DLD1 (cell line): ENCODE measurements around the gene INPP5B.

Experiments used
- in situ Hi-C: cut with HindIII; loops from 2 replicates; pipeline ENCODE4 v1.10.0; 2017; ENCODE audit warnings: low sequenced_read_pairs

INPP5B gene

DNA sequence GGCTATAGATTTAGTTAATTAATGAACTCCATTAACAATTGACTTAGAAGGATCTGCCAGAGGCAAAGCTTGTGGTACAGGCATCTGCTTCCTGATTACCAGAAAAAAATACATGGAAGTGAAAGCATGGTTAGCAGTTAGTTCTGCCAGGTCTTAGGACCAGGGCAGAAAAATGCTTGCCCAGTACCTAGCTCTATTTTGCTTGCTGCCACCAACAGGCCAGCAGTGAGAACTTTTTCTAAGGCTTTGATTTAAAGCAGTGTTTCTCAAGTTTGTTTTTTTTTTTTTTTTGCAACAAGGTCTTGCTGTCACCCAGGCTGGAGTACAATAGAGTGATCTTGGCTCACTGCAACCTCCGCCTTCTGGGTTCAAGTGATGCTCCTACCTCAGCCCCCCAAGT lies 71.0 kb downstream of the INPP5B start:
- in situ Hi-C loops: no loop called here

- in situ Hi-C loops: no loop called here
Observed at GRCh38 chr1:37872692-37873091, 74.2 kb downstream of the INPP5B start.

DNA sequence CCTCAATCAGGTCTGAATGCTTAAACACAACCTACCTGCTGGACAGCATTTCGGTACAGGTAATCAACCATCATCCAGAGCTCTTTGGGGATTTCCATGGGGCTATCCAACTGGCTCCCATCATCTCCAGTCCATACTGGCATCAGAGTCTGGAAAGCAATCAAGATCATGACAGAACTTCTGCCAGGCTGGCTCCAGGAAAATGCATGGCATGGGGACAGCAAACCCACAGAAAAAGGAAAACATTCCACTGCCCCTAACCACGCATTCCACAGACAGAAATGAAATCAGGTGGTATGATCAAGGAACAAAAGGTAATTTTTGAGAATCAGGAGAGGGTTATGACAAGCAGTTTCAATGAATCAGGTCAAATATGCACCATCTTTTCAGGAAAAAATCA lies 78.4 kb downstream of the INPP5B start:
- in situ Hi-C loops: no loop called here

- in situ Hi-C loops: no loop called here
Observed at GRCh38 chr1:37867784-37868183, 79.1 kb downstream of the INPP5B start.

- in situ Hi-C loops: no loop called here
Observed at GRCh38 chr1:37866491-37866890, 80.4 kb downstream of the INPP5B start.

GRCh38 chr1:37865348-37866120 lies 81.3 kb downstream of the INPP5B start:
- in situ Hi-C loops: no loop called here

DNA sequence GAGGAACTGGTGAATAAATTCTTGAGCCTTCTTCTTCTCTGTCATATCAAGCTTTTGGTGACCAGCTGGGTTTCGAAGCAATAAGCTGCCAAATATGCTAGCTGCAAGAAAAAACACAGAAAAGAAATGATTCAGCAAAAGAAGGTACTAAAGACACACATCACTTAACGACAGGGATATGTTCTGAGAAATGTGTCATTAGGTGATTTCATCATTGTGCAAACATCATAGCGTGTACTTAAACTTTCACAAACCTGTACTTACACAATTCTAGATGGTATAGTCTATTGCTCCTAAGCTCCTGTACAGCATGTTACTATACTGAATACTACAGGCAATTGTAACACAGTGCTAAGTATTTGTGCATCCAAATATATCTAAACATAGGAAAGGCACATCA lies 84.5 kb downstream of the INPP5B start:
- in situ Hi-C loops: no loop called here

DNA sequence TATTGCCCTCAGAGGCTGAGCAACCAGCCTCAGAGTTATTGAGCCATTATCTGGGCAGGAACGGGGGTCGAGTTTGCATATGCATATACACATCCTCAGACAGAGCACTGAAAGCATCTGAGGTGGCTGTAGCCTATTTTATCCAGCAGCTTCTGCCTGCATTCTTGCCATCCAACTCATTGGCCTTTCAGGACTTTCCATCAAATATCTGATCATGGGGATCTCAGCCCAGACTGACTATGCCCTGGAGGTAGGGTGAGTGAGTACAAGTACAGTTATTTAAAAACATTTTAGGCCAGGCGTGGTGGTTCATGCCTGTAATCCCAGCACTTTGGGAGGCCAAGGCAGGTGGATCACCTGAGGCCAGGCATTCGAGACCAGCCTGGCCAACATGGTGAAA lies 85.7 kb downstream of the INPP5B start:
- in situ Hi-C loops: no loop called here

- in situ Hi-C loops: no loop called here
Observed at GRCh38 chr1:37860346-37860666, 86.5 kb downstream of the INPP5B start.

- in situ Hi-C loops: no loop called here
Observed at GRCh38 chr1:37859507-37860345, 87.1 kb downstream of the INPP5B start, which contains the start of gene MTF1. Gene MTF1 (minus strand): TSS chr1:37859592. CDS start chr1:37857658, 1,934 bp downstream.

DNA sequence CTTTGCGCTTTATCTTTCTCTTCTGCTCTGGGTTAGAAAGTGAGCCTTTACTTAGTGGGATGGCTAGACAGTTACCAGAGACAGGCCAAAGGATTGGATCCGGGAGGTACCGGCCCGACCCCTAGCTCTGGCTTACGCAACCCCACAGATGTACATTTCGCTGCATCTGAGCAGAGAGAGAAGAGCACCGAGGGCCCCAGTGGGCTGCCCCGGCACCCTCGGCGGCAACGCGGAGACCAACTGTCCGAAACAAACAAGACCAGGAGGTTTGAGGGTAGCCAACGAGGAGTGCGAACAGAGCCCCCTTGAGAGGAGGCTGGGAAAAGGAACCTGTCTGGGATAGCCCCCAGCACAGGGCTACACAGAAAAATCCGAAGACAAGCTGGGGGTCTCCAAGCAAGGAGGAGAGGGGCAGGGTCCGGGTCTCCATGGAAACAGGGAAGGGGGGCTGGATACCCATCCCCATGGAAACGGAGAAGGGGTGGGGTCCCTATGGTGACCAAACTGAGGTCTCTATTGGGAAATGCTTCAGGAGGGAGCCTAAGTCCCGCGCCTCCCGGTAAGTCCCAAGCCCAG lies 87.8 kb downstream of the INPP5B start:
- in situ Hi-C loops: no loop called here

GRCh38 chr1:37854406-37854805 lies 92.4 kb downstream of the INPP5B start:
- in situ Hi-C loops: no loop called here

DNA sequence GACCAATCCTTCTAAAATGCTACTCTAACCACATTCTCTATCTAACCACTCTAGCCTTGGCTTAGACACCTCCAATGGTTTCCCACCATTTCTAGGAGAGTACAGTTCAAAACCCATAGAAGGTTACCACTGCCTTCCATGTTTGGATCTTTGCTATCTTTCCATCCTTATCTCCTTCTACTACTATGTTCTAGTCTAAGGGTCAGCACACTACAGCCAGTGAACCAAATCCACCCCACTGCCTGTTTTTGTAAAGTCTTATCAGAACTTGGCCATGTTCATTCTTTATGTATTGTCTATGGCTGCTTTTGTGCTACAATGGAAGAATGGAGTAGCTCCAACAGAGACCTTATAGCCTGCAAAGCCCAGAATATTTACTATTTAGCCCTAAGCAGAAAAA lies 93.7 kb downstream of the INPP5B start:
- in situ Hi-C loops: no loop called here

DNA sequence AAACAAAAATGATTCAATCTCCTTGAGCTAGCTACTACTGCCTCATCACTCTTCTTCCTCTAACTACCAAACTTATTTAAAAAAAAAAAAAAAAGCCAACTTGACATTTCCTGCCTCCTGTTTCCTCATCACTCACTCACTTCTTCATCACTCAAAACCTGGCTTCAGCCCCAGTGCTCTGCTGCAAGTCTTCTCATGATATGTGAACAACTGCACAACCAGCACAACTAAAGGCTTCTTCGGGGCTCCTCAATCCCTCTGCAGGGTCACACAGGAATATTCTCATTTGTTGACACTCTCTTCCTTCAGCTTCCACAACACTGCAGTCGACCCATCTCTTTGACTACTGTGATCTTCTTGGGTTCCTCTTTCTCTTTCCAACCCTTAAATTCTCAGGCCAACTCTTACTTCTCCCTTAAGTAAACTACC lies 95.1 kb downstream of the INPP5B start:
- in situ Hi-C loops: no loop called here

- in situ Hi-C loops: no loop called here
Observed at GRCh38 chr1:37851262-37851661, 95.6 kb downstream of the INPP5B start.

DNA sequence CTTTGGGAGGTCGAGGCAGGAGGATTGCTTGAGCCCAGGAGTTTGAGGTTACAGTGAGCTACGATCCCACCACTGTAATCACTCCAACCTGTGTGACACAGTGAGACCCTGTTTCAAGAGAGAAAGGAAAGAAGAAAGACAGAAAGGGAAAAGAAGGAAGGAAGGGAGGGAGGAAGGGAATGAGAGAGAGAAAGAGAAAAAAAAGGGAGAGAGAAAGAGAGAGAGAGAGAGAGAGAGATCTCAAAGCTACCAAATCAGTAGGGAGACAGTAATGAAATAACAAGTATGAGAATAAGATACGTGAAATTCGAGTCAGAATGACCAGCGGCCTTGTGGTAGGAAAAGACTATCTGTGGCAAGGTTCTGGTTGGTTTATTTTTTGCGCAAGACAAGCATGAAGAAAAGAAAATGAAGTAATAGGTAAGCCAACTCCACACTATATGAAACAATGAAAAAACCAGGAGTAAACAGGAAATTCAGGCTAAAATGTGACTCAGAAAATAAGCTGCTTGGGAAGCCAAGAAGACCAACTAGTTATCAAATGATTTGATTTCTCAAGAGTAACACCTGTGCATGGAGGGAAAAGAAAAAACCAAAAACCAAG lies 96.4 kb downstream of the INPP5B start:
- in situ Hi-C loops: no loop called here

- in situ Hi-C loops: no loop called here
Observed at GRCh38 chr1:37849480-37849879, 97.4 kb downstream of the INPP5B start.

- in situ Hi-C loops: no loop called here
Observed at GRCh38 chr1:37846647-37847339, 100.1 kb downstream of the INPP5B start.

DNA sequence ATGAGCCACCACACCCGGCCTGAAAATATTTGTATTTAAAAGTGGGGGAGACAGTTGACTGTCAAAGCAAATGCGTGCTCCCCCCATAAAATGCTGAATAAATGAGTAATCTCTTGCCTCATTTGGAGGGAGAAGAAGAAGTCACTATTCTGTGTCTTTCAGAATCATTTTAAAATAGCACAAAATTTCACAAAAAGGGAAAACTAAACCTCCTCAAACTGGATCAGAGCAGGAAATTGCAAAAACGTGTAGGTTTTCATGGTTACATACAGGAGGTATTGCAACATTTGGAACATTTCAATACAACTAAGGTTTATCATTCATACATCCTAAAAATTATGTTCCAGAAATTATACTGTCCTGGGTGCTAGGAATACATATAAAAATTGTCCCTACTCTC lies 101.1 kb downstream of the INPP5B start:
- in situ Hi-C loops: no loop called here

DNA sequence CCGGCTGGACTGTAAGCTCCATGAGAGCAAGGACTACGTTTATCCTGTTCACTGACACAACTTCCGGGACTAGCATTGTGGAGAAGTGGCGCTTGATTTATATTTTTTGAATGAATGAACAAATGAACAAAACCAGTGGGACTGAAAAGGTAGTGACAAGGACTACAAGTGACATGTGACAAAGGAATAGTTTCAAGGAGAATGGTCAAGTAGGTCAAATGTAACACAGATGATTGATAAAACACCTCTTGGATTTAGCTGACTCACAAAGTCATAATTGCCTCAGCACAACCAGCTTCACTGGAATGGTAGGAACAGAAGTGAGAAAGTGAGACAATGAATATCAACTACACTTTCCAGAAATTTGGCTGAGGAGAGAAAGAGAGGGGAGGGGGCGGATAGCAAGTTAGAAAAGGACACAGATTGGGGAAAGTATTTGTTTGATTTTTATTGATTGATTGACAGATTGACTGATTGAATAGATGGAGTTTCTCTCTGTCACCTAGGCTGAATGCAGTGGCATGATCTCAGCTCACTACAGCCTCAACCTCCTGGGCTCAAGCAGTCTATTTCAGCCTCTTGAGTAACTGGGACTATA lies 101.7 kb downstream of the INPP5B start:
- in situ Hi-C loops: no loop called here
